Smooth muscle cell (in vitro differentiated cells): ENCODE measurements around the gene SMIM43. TPM values are rescaled to one million over a fixed set of nuclear protein-coding genes. Genes with fewer than 3 reads are reported as not detected.

Experiments
- DNase-seq: peaks from one replicate; lab custom pipeline; 2025; ENCODE audit not compliant: unreplicated experiment; lab: John Stamatoyannopoulos, UW
- H2AFZ ChIP-seq: fragments of 200-600 bp; sonication (generic); 2 replicates; pipeline ENCODE4 v1.6.0; 2016; ENCODE audit warnings: antibody characterized with exemption, low read depth, mild to moderate bottlenecking
- H3F3A ChIP-seq: fragments of 200-600 bp; sonication (generic); 2 replicates; pipeline ENCODE4 v1.6.0; 2017; ENCODE audit warnings: antibody characterized with exemption, low read depth
- H3K27ac ChIP-seq: fragments of 200-600 bp; sonication (generic); 2 replicates; pipeline ENCODE4 v1.5.1; 2016; ENCODE audit warnings: low read depth, mild to moderate bottlenecking
- H3K27me3 ChIP-seq: fragments of 200-600 bp; sonication (generic); 2 replicates; pipeline ENCODE4 v1.6.1; 2016; ENCODE audit warnings: low read depth, mild to moderate bottlenecking
- H3K36me3 ChIP-seq: fragments of 200-600 bp; sonication (generic); 2 replicates; pipeline ENCODE4 v1.5.1; 2016; ENCODE audit warnings: low read depth
- H3K4me1 ChIP-seq: fragments of 200-600 bp; sonication (generic); 2 replicates; pipeline ENCODE4 v1.5.1; 2016; ENCODE audit warnings: low read depth
- H3K4me2 ChIP-seq: fragments of 200-600 bp; sonication (generic); 2 replicates; pipeline ENCODE4 v1.6.0; 2016; ENCODE audit warnings: mild to moderate bottlenecking
- H3K4me3 ChIP-seq: fragments of 200-600 bp; sonication (generic); 2 replicates; pipeline ENCODE4 v1.5.1; 2016; ENCODE audit warnings: mild to moderate bottlenecking
- H3K79me2 ChIP-seq: fragments of 200-600 bp; sonication (generic); 2 replicates; pipeline ENCODE4 v1.6.0; 2016; ENCODE audit warnings: low read depth, mild to moderate bottlenecking
- H3K9ac ChIP-seq: fragments of 200-600 bp; sonication (generic); 2 replicates; pipeline ENCODE4 v1.6.0; 2016; ENCODE audit warnings: low read depth
- H3K9me3 ChIP-seq: fragments of 200-600 bp; sonication (generic); replicated peaks from 2 replicates; pipeline ENCODE4 v1.5.1; 2016; ENCODE audit warnings: low read depth
- H4K20me1 ChIP-seq: fragments of 200-600 bp; sonication (generic); 2 replicates; pipeline ENCODE4 v1.6.0; 2016; ENCODE audit warnings: low read depth
- CTCF ChIP-seq: fragments of 200-600 bp; sonication (generic); IDR thresholded peaks from 2 replicates; pipeline ENCODE4 v1.5.1; 2017; ENCODE audit warnings: borderline replicate concordance, mild to moderate bottlenecking, antibody characterized with exemption; ENCODE audit not compliant: insufficient read depth, poor library complexity, severe bottlenecking
- WGBS: methylation state at CpG from one replicate; pipeline ENCODE4 v1.1.7; 2016; ENCODE audit warnings: low lambda C conversion rate; 5-methylcytosine and 5-hydroxymethylcytosine counted together
- polyA plus RNA-seq: library from polyadenylated mRNA; unstranded; fragments of >200 nt; fragmentation: Nextera tagmentation; extraction: Ambion mirVana; gene quantifications from 2 replicates; pipeline ENCODE4 v1.2.1, GENCODE V29; 2016
- total RNA-seq: library from RNA; depleted of rRNA; stranded (reverse); fragments of >200 nt; gene quantifications from 2 replicates; pipeline ENCODE4 v1.2.3, GENCODE V29; 2014

The SMIM43 gene
- total and polyA plus RNA-seq, 2 experiments from 2014 or later: not detected

- 32% methylated on average over 7 of the region's 7 CpGs for WGBS
- Histone ChIP-seq H3K27me3 (no peaks in the 10 kb centered on the region), H3K36me3 (no peaks in the 10 kb centered on the region), H3K4me3 (no peak overlapping the region), H2AFZ (peak overlapping the region; percentile 66), H3K27ac (no peak overlapping the region), H3K4me2 (no peak overlapping the region), H3K9me3 (no peaks in the 10 kb centered on the region), H3K79me2 (no peaks in the 10 kb centered on the region), H3K9ac (no peak overlapping the region), H3K4me1 (no peaks in the 10 kb centered on the region), H3F3A (no peaks in the 10 kb centered on the region), H4K20me1 (no peaks in the 10 kb centered on the region)
- DNase-seq: no peak
- no peak for TF ChIP-seq CTCF
These were observed 23.2 kb downstream of the SMIM43 start for GRCh38 chr4:121741751-121742150.

- Histone ChIP-seq H3K4me1 (no peaks in the 10 kb centered on the region), H4K20me1 (no peaks in the 10 kb centered on the region), H3K9me3 (no peaks in the 10 kb centered on the region), H2AFZ (no peak overlapping the region), H3K27ac (no peak overlapping the region), H3F3A (no peaks in the 10 kb centered on the region), H3K36me3 (no peaks in the 10 kb centered on the region), H3K9ac (no peak overlapping the region), H3K4me3 (no peak overlapping the region), H3K4me2 (no peak overlapping the region), H3K79me2 (no peaks in the 10 kb centered on the region), H3K27me3 (peaks cover 3% of the 10 kb centered on the region)
- WGBS: 69% methylated on average over 12 of the region's 12 CpGs
- no peak for DNase-seq
- TF ChIP-seq CTCF: no peak
These were observed 24.1 kb downstream of the SMIM43 start for GRCh38 chr4:121740796-121741409.

GRCh38 chr4:121739575-121739974 is 25.4 kb downstream of the SMIM43 start:
- Histone ChIP-seq H3K79me2 (no peaks in the 10 kb centered on the region), H3K9ac (no peak overlapping the region), H3K36me3 (no peaks in the 10 kb centered on the region), H3K9me3 (no peaks in the 10 kb centered on the region), H3K4me2 (peak overlapping the region; percentile 30), H3K4me1 (no peaks in the 10 kb centered on the region), H4K20me1 (no peaks in the 10 kb centered on the region), H3K27ac (peak overlapping the region; percentile 49), H3F3A (no peaks in the 10 kb centered on the region), H2AFZ (peak overlapping the region; percentile 71), H3K27me3 (peaks cover 3% of the 10 kb centered on the region), H3K4me3 (no peak overlapping the region)
- WGBS: 41% methylated on average over 2 of the region's 2 CpGs
- no peak for TF ChIP-seq CTCF
- no peak for DNase-seq
